GDM1 (cell line): ENCODE data around the gene RPRD2.
A peak's percentile ranks its signal among the peaks of the same experiment; 100 is the strongest.
"Not testable (repeated sequence)": the region's sequence is repeated elsewhere in the genome, so short reads cannot be mapped to it uniquely, and the experiment has no call there.

Experiments used
- DNase-seq: peaks from one replicate; lab custom pipeline; 2025; lab: John Stamatoyannopoulos, UW

Gene RPRD2

DNA sequence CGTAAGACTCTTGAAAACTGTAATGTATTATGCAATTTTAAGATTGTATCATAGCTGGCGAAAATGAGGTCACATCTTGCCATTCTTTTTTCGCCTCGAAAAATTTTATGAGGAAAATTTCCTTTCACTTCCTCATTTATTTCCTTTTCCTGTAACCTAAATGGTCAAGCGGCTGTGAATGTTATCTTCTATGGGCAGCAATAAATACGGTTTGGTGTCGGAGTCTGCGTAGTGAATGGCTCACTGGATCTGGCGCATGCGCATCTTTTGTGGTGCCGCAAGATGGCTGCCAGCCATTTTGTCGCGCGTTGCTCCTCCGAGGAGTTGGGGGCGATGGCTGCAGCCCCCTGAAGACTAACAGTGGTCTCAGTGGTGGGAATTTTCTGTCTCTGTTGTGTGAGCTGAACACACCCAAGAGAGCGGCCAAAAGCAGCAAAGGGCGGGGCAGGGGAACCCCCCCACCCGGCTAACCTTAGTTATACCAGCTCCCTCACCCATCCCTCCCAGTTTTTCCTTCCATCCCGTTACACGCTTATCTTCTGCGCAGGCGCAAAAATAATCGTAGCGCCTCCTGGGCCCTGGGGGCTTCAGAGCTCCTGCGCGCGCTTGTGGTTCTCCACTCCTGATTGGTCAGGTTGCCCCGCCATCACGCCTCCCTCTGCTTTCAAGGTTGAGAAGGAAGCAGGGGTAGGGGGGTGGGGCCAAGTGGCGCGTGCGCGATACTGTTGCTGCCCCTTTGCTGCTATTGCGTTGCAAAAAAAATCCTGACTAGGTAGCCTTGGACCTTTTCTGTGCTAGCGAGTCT lies at the start of gene RPRD2:
Gene RPRD2, plus strand, starts transcription at position 722 of the 805 bp plus-strand sequence. CDS start 568 bp downstream, outside the sequence.
- peak; percentile 99 for DNase-seq

GRCh38 chr1:150314691-150315090 lies 49.3 kb upstream of the RPRD2 start:
- not testable (repeated sequence) for DNase-seq

DNA sequence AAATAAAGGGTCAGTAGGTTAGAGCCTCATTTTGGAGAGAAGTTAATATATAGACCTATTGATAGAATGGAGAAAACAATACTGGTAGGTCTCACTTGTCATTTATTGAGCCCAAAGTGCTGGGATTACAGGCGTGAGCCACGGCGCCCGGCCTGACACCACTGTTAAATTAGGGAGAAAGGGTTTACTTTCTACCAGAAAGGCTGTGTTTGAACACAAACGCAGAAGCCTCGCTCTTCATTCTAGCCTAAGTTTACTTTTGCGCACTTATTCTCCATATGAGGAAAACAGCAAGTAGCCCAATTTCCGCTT lies 43.3 kb upstream of the RPRD2 start:
- DNase-seq = no peak

GRCh38 chr1:150321826-150322166 lies 42.2 kb upstream of the RPRD2 start:
- no peak for DNase-seq

- no peak for DNase-seq
Observed at GRCh38 chr1:150322310-150322709, 41.6 kb upstream of the RPRD2 start.

- no peak for DNase-seq
Observed at GRCh38 chr1:150332651-150333290, 31.2 kb upstream of the RPRD2 start.

DNA sequence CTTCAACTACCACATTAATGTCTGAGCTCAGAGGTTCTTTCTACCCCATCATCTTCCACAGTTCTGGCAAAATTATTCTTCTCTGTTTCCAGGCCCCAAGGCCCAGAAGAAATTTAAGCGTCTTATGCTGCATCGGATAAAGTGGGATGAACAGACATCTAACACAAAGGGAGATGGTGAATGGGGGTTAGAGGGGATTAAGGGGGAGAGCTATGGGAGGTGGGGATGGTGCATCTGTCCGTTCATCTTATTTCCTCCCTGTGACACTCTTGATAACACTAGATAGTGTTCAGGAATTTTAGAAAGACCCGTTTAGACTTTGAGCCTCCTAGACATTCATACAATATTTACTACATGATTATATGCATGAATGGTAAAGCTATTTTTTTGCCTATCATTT lies 17.6 kb upstream of the RPRD2 start:
- DNase-seq = no peak

GRCh38 chr1:150352866-150353265 lies 11.1 kb upstream of the RPRD2 start:
- DNase-seq = no peak

- DNase-seq = no peak
Observed at GRCh38 chr1:150362721-150363425, 1.1 kb upstream of the RPRD2 start.

DNA sequence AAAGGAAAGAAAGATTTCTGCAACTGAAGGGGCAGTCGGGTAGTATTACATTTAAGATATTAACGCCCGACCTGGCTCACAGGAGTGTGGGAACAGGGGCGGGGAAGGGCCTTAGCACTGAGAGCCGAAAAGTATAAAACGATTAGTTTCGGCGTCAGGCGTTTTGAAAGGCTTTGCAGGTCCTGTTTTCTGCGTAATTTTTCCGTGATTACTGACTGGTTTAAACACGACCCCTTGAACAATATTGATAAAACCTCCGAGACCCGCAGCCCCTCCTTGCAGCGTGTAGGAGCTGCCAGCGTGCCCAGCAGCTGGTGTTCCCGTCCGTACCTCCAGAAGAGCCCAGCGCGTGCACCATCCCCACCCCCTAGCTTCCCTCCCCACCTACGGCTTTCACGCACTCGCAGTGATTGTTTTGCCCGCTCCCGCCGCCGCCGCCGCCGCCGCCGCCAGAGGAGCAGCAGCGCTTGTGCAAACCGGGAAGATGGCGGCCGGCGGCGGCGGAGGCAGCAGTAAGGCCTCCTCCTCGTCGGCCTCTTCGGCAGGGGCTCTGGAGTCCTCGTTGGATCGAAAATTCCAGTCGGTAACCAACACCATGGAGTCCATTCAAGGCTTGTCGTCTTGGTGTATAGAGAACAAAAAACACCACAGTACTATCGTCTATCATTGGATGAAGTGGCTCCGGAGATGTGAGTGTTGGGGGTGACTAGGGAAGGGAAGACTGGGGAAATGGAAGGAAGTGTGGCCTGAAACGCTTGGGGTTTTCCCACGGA lies 470 bp downstream of the RPRD2 start:
- DNase-seq = peak; percentile 42

GRCh38 chr1:150365941-150366340 lies 2.0 kb downstream of the RPRD2 start:
- no peak for DNase-seq

- no peak for DNase-seq
Observed at GRCh38 chr1:150366416-150367296, 2.7 kb downstream of the RPRD2 start.

DNA sequence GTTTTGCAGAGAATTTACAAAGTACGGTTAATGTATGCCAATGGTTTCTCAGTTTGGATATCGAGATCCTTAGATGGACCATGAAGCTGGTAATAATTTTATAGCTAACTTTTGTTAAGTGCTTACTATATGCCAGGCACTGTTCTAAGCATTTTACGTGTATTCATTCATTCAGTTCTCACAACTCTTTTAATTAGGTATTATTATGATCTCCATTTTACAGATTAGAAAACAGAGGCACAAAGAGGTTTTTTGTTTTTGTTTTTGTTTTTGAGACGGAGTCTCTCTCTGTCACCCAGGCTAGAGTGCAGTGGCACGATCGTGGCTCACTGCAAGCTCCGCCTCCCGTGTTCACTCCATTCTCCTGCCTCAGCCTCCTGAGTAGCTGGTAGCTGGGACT lies 7.2 kb downstream of the RPRD2 start:
- no peak for DNase-seq

DNA sequence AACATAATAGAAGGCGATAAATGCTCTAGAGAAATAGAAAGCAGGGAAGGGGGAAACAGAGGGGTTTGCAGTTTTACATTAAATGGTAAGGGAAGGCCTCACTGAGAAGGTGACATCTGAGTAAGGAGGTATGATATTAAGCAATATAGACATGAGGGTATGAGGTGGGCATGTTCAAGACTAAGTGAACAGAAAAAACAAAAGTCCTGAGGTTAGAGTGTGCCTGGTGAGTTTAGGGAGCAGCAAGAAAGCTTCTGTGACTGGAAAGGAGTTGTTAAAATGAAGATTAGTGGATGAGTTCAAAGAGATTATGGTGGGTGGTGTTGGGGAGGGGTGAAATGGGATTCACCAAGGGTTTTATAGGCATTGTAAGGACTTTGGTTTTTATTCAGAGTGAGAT lies 8.6 kb downstream of the RPRD2 start:
- no peak for DNase-seq

DNA sequence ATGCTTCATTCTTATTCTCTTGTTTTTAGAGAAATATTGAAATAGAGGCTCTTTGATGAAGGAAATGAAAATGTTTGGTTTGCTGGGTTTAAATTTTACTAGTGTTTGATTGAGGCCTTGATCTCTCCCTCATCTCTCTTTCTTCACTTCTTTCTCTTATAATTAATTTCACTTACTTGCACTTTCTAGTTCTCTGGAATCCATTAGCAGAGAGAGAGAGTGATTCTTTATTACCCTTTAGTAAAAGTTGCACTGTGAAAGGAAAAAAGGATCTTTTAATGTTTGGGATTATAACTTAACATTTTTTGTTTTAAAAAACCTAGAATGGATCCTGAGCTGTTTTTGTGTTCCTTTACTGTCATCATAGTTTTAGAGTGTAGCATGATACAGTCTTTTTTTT lies 12.2 kb downstream of the RPRD2 start:
- no peak for DNase-seq

GRCh38 chr1:150383631-150384324 lies 19.8 kb downstream of the RPRD2 start:
- DNase-seq = no peak

DNA sequence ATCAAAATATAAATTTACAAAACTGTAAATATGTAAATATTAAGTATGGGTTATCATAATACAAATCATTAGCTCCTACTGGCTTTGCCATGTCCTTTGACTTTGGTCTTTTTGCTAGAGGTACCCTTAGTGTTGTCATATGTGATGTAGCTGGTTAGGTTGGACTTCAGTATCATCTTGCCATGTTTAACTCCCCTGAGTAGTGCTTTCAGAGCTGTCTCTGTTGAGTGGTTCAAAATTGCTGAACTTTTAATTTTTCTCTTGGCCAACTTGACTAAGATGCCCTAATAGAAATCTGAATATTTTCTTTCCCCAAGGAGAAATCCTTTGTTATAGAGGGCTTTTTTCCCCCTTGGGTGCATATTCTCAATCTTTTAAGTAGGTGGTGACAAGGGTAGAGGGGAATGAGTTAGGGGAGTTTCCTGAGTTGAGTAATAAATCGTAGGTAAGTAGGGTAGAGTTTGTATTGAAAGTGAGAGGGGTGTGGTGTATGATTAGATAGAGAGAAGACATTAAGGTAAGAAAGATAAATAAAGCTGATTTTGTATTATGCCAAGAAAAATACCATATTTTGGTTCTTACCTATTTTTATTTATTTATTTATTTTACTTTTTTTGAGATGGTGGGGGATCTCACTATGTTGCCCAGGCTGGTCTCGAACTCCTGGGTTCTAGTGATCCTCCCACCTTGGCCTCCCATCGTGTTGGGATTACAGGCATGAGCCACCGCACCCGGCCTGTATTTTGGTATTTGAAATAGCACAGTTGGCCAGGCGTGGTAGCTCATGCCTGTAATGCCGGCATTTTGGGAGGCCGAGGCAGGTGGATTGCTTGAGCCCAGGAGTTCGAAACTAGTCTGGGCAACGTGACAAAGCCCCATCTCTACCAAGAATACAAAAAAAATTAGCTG lies 21.8 kb downstream of the RPRD2 start:
- DNase-seq = no peak

GRCh38 chr1:150386592-150386991 lies 22.6 kb downstream of the RPRD2 start:
- DNase-seq = no peak

DNA sequence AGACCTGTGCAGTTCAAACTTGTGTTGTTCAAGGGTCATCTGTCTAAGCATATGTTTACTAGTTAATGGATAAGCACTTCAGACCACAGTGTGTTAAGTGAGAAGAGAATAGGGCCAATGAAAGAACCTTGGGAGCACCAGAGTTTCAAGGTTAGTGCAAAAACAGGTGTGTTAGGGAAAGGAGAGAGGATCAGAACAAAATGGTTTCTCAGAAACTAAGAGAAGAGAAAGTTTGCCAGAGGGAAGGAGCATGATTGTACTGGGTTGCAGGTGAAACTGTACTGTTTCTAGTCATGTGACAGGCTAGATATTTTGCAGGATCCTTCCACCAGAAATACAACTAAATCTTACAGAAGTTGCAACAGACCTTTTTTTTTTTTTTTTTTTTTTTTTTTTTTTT lies 23.3 kb downstream of the RPRD2 start:
- DNase-seq = no peak

GRCh38 chr1:150388241-150388640 lies 24.3 kb downstream of the RPRD2 start:
- no peak for DNase-seq
